Measurements from ENCODE around the gene CCT3.

DNA sequence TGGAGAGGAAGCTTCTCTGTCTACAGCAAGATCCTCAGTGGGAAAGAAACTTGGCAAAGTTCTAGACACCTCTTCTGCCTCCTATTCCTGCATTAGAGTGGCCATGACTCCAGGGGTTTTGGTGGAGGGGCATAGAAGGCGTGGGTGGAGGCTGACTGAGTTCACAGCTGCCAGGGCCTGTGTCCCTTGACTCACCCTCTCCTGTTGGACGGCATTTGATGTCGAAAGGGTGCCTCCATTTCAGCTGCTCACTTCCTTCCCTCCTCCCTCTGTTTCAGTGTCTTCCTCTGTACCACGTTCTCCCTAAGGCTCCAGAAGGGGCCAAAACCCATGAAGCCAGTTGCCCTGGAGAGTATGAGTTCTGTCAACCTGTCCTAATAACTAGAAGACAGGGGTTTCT is 53.3 kb downstream of the CCT3 start:
- TF ChIP-seq, protein P1, sequence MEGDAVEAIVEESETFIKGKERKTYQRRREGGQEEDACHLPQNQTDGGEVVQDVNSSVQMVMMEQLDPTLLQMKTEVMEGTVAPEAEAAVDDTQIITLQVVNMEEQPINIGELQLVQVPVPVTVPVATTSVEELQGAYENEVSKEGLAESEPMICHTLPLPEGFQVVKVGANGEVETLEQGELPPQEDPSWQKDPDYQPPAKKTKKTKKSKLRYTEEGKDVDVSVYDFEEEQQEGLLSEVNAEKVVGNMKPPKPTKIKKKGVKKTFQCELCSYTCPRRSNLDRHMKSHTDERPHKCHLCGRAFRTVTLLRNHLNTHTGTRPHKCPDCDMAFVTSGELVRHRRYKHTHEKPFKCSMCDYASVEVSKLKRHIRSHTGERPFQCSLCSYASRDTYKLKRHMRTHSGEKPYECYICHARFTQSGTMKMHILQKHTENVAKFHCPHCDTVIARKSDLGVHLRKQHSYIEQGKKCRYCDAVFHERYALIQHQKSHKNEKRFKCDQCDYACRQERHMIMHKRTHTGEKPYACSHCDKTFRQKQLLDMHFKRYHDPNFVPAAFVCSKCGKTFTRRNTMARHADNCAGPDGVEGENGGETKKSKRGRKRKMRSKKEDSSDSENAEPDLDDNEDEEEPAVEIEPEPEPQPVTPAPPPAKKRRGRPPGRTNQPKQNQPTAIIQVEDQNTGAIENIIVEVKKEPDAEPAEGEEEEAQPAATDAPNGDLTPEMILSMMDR (conservative IDR thresholded peaks at IDR 0.05; ENCODE audit: low read depth in 2 of 2) = no peak
- TF ChIP-seq POLR2AphosphoS5 (IDR thresholded peaks at IDR 0.05; ENCODE audit: low read depth) (no peak), EZH2 (IDR thresholded peaks at IDR 0.05; ENCODE audit: low read depth, unreplicated experiment) (no peak), CREB1 (CRISPR knock-in tag; IDR thresholded peaks at IDR 0.05; ENCODE audit: low read depth) (no peak), EZH2phosphoT487 (IDR thresholded peaks at IDR 0.05; ENCODE audit: unreplicated experiment) (no peak), JUNB (IDR thresholded peaks at IDR 0.05; ENCODE audit: unreplicated experiment) (no peak), STAT1 (IDR thresholded peaks at IDR 0.05; ENCODE audit: unreplicated experiment) (no peak)

Data from GM23338 (cell line).